GM21515 (cell line): ENCODE results near the gene HS3ST6.
"Not testable (repeated sequence)": the region's sequence is repeated elsewhere in the genome, so short reads cannot be mapped to it uniquely, and the experiment has no call there.

Experiments
- ATAC-seq: cut with Tn5 transposase; IDR thresholded peaks from one replicate; pipeline ENCODE4 v1.9.1; 2021; ENCODE audit not compliant: unreplicated experiment

HS3ST6 gene

GRCh38 chr16:1908184-1908583, 10.0 kb downstream of the HS3ST6 start:
- no peak for ATAC-seq

GRCh38 chr16:1907226-1907860, 10.9 kb downstream of the HS3ST6 start:
- ATAC-seq: no peak

GRCh38 chr16:1906846-1907165, 11.4 kb downstream of the HS3ST6 start:
- no peak for ATAC-seq

GRCh38 chr16:1906055-1906845, 12.0 kb downstream of the HS3ST6 start:
- ATAC-seq: no peak

GRCh38 chr16:1903845-1904840, 14.1 kb downstream of the HS3ST6 start:
- ATAC-seq: no peak

GRCh38 chr16:1903220-1903574, 15.0 kb downstream of the HS3ST6 start:
- ATAC-seq: no peak

GRCh38 chr16:1902547-1903219, 15.5 kb downstream of the HS3ST6 start:
- ATAC-seq: no peak

- ATAC-seq: no peak
Measured at GRCh38 chr16:1900452-1900774, 17.8 kb downstream of the HS3ST6 start.

- no peak for ATAC-seq
Measured at GRCh38 chr16:1899641-1900451, 18.4 kb downstream of the HS3ST6 start.

GRCh38 chr16:1897692-1898091, 20.5 kb downstream of the HS3ST6 start:
- not testable (repeated sequence) for ATAC-seq

GRCh38 chr16:1895949-1896675, 22.1 kb downstream of the HS3ST6 start:
- ATAC-seq: no peak

GRCh38 chr16:1895068-1895467, 23.1 kb downstream of the HS3ST6 start:
- no peak for ATAC-seq

GRCh38 chr16:1890708-1891050, 27.5 kb downstream of the HS3ST6 start:
- ATAC-seq: no peak

GRCh38 chr16:1890024-1890707, 28.0 kb downstream of the HS3ST6 start:
- ATAC-seq: no peak

GRCh38 chr16:1887711-1888354, 30.4 kb downstream of the HS3ST6 start:
- ATAC-seq: no peak

- no peak for ATAC-seq
Measured at GRCh38 chr16:1884889-1885288, 33.3 kb downstream of the HS3ST6 start.

GRCh38 chr16:1884155-1884760, 34.0 kb downstream of the HS3ST6 start:
- no peak for ATAC-seq

GRCh38 chr16:1881172-1881571, 37.0 kb downstream of the HS3ST6 start:
- ATAC-seq: not testable (repeated sequence)
